Cortex of kidney (tissue), 1 donor: Measurements from ENCODE around the gene FANCE.
"Not testable (repeated sequence)": the region's sequence is repeated elsewhere in the genome, so short reads cannot be mapped to it uniquely, and the experiment has no call there.

ENCODE experiments used
- DNase-seq: peaks from one replicate; lab custom pipeline; 2025; lab: John Stamatoyannopoulos, UW

Gene FANCE

GRCh38 chr6:35432291-35432690, 19.8 kb upstream of the FANCE start:
- DNase-seq = no peak

GRCh38 chr6:35432702-35433101, 19.4 kb upstream of the FANCE start:
- not testable (repeated sequence) for DNase-seq

- DNase-seq = no peak
Observed at GRCh38 chr6:35435074-35435837, 16.9 kb upstream of the FANCE start.

GRCh38 chr6:35436071-35436857, 15.9 kb upstream of the FANCE start:
- no peak for DNase-seq

GRCh38 chr6:35438378-35439065, 13.6 kb upstream of the FANCE start:
- DNase-seq = not testable (repeated sequence)

- no peak for DNase-seq
Observed at GRCh38 chr6:35439308-35439707, 12.8 kb upstream of the FANCE start.

GRCh38 chr6:35441205-35441604, 10.9 kb upstream of the FANCE start:
- DNase-seq = no peak

- DNase-seq = no peak
Observed at GRCh38 chr6:35441642-35442041, 10.5 kb upstream of the FANCE start.

- DNase-seq = no peak
Observed at GRCh38 chr6:35442693-35443092, 9.4 kb upstream of the FANCE start.

- DNase-seq = no peak
Observed at GRCh38 chr6:35443341-35444030, 8.7 kb upstream of the FANCE start.

GRCh38 chr6:35445691-35446090, 6.4 kb upstream of the FANCE start:
- DNase-seq = no peak

- no peak for DNase-seq
Observed at GRCh38 chr6:35448191-35448590, 3.9 kb upstream of the FANCE start.

- DNase-seq = no peak
Observed at GRCh38 chr6:35449287-35449881, 2.8 kb upstream of the FANCE start.

GRCh38 chr6:35451354-35452182, 570 bp upstream of the FANCE start:
- DNase-seq = no peak

- no peak for DNase-seq
Observed at GRCh38 chr6:35453236-35453635, 1.1 kb downstream of the FANCE start.

- no peak for DNase-seq
Observed at GRCh38 chr6:35454391-35455110, 2.4 kb downstream of the FANCE start.

GRCh38 chr6:35457907-35458306, 5.8 kb downstream of the FANCE start:
- DNase-seq = no peak

- DNase-seq = no peak
Observed at GRCh38 chr6:35461270-35461669, 9.1 kb downstream of the FANCE start.

- no peak for DNase-seq
Observed at GRCh38 chr6:35463292-35463691, 11.2 kb downstream of the FANCE start.

GRCh38 chr6:35465646-35466045, 13.5 kb downstream of the FANCE start:
- DNase-seq = no peak
